OCI-LY7 (cell line): ENCODE data around the gene NHS. TPM values are rescaled to one million over a fixed set of nuclear protein-coding genes. Genes with fewer than 3 reads are reported as not detected.

Source experiments
- BruUV-seq: library from RNA; stranded (reverse); fragments of 400-500 nt; replicated peaks from 2 replicates; lab custom pipeline; 2021; lab: Mats Ljungman, UMichigan
- CTCF ChIA-PET: fragments of 300-600 bp; sonication (Branson Sonifier 250); formaldehyde crosslinking; loops from one replicate; lab custom pipeline; 2022; ENCODE audit warnings: antibody characterized with exemption; ENCODE audit not compliant: unreplicated experiment; lab: Charles Lee
- POLR2A ChIA-PET: fragments of 300-600 bp; sonication (Branson Sonifier 250); formaldehyde crosslinking; loops from one replicate; lab custom pipeline; 2022; ENCODE audit warnings: antibody characterized with exemption; lab: Charles Lee
- DNase-seq: peaks from one replicate; pipeline ENCODE4 v3.0.0-alpha.2; 2015; ENCODE audit warnings: low spot score
- H2AFZ ChIP-seq: fragments of 200-600 bp; sonication (generic), shearing (Covaris generic); 2 replicates; pipeline ENCODE4 v1.6.1; 2014; ENCODE audit warnings: mild to moderate bottlenecking, antibody characterized with exemption, low read length, moderate library complexity
- H3K27ac ChIP-seq: fragments of 200-600 bp; sonication (generic); 2 replicates; pipeline ENCODE4 v1.5.1; 2014; ENCODE audit warnings: mixed run types, low read depth, mild to moderate bottlenecking, moderate library complexity, low read length, inconsistent platforms; ENCODE audit not compliant: poor library complexity, severe bottlenecking
- H3K36me3 ChIP-seq: fragments of 200-600 bp; sonication (generic); 2 replicates; pipeline ENCODE4 v1.6.1; 2014; ENCODE audit warnings: mild to moderate bottlenecking, antibody characterized with exemption, low read length, moderate library complexity, mixed read lengths; ENCODE audit not compliant: insufficient read depth
- H3K4me1 ChIP-seq: fragments of 200-600 bp; sonication (generic); 2 replicates; pipeline ENCODE4 v1.5.1; 2014; ENCODE audit warnings: mild to moderate bottlenecking, low read length; ENCODE audit not compliant: insufficient read depth, poor library complexity, severe bottlenecking
- H3K4me2 ChIP-seq: fragments of 200-600 bp; sonication (generic); 2 replicates; pipeline ENCODE4 v1.6.1; 2014; ENCODE audit warnings: mild to moderate bottlenecking, low read length
- H3K4me3 ChIP-seq: fragments of 200-600 bp; sonication (generic); 2 replicates; pipeline ENCODE4 v1.5.1; 2014; ENCODE audit warnings: mild to moderate bottlenecking, low read depth, low read length; ENCODE audit not compliant: poor library complexity, severe bottlenecking
- H3K79me2 ChIP-seq: fragments of 200-600 bp; sonication (generic); 2 replicates; pipeline ENCODE4 v1.6.1; 2016; ENCODE audit warnings: low read depth, mild to moderate bottlenecking, low read length, moderate library complexity, mixed read lengths; ENCODE audit not compliant: insufficient read depth
- H3K9me2 ChIP-seq: fragments of 200-600 bp; sonication (generic); 2 replicates; pipeline ENCODE4 v1.6.1; 2016; ENCODE audit warnings: mild to moderate bottlenecking, low read length, mixed read lengths; ENCODE audit not compliant: insufficient read depth
- H3K9me3 ChIP-seq: fragments of 200-600 bp; sonication (generic); 2 replicates; pipeline ENCODE4 v1.6.1; 2014; ENCODE audit warnings: mild to moderate bottlenecking, mixed run types, low read length, mixed read lengths
- H4K20me1 ChIP-seq: fragments of 200-600 bp; sonication (generic); 2 replicates; pipeline ENCODE4 v1.6.1; 2014; ENCODE audit warnings: mild to moderate bottlenecking, antibody characterized with exemption, low read length, moderate library complexity, mixed read lengths; ENCODE audit not compliant: insufficient read depth
- CTCF ChIP-seq: fragments of 200-600 bp; sonication (generic); conservative IDR thresholded peaks from 2 replicates; pipeline ENCODE4 v1.5.1; 2014; ENCODE audit warnings: mild to moderate bottlenecking, antibody characterized with exemption, low read length, moderate library complexity, mixed read lengths
- EZH2phosphoT487 ChIP-seq: fragments of 200-600 bp; sonication (generic); IDR thresholded peaks from 2 replicates; pipeline ENCODE4 v1.6.1; 2018; ENCODE audit warnings: low read depth, borderline replicate concordance, mild to moderate bottlenecking, mixed run types, antibody characterized with exemption, low read length, moderate library complexity, mixed read lengths
- intact Hi-C: fragments of 100-400 bp; cut with micrococcal nuclease; formaldehyde crosslinking; loops from one replicate; pipeline ENCODE4 v1.10.0; 2022; ENCODE audit not compliant: unreplicated experiment
- total RNA-seq, 2 experiments: library from RNA; depleted of rRNA in 1 of 2; stranded (reverse); fragments of >200 nt in 1 of 2; shearing (Covaris generic) in 1 of 2; gene quantifications; 2 replicates each; pipeline ENCODE4 v1.2.3, GENCODE V29; 2014 to 2022

Gene NHS
- total RNA-seq, 2 experiments from 2014 or later, result not detected

- Histone ChIP-seq H3K4me1 (no peaks in the 10 kb centered on the region), H4K20me1 (no peaks in the 10 kb centered on the region), H3K36me3 (no peaks in the 10 kb centered on the region), H2AFZ (no peak overlapping the region), H3K27ac (no peak overlapping the region), H3K4me2 (no peak overlapping the region), H3K4me3 (no peak overlapping the region), H3K79me2 (no peaks in the 10 kb centered on the region), H3K9me2 (no peaks in the 10 kb centered on the region), H3K9me3 (no peaks in the 10 kb centered on the region)
- intact Hi-C loops, result no loop called here
- POLR2A ChIA-PET, result no interaction called here
- no peak for DNase-seq
- TF ChIP-seq CTCF, result no peak
- TF ChIP-seq EZH2phosphoT487, result no peak
- CTCF ChIA-PET, result no interaction called here
- BruUV-seq, result no TSS peak
Observed at GRCh38 chrX:17718649-17719165, 343.7 kb downstream of the NHS start.

GRCh38 chrX:17719711-17720110 is 344.7 kb downstream of the NHS start:
- no peak overlapping the region for H3K4me3 ChIP-seq
- H4K20me1 ChIP-seq, result no peaks in the 10 kb centered on the region
- no peak overlapping the region for H2AFZ ChIP-seq
- no peak for DNase-seq
- no peaks in the 10 kb centered on the region for H3K9me2 ChIP-seq
- no peak overlapping the region for H3K4me2 ChIP-seq
- ChIA-PET POLR2A (no interaction called here), CTCF (no interaction called here)
- no peaks in the 10 kb centered on the region for H3K79me2 ChIP-seq
- H3K27ac ChIP-seq, result no peak overlapping the region
- no TSS peak for BruUV-seq
- TF ChIP-seq CTCF, result no peak
- no peak for TF ChIP-seq EZH2phosphoT487
- H3K4me1 ChIP-seq, result no peaks in the 10 kb centered on the region
- H3K36me3 ChIP-seq, result no peaks in the 10 kb centered on the region
- intact Hi-C loops, result no loop called here
- no peaks in the 10 kb centered on the region for H3K9me3 ChIP-seq

GRCh38 chrX:17721715-17722114 is 346.7 kb downstream of the NHS start:
- Histone ChIP-seq H2AFZ (no peak overlapping the region), H3K4me2 (no peak overlapping the region), H3K4me1 (no peaks in the 10 kb centered on the region), H3K9me2 (no peaks in the 10 kb centered on the region), H4K20me1 (no peaks in the 10 kb centered on the region), H3K9me3 (no peaks in the 10 kb centered on the region), H3K27ac (no peak overlapping the region), H3K79me2 (no peaks in the 10 kb centered on the region), H3K4me3 (no peak overlapping the region), H3K36me3 (no peaks in the 10 kb centered on the region)
- POLR2A ChIA-PET, result no interaction called here
- no peak for DNase-seq
- BruUV-seq, result no TSS peak
- TF ChIP-seq EZH2phosphoT487, result no peak
- no peak for TF ChIP-seq CTCF
- CTCF ChIA-PET, result no interaction called here
- intact Hi-C loops, result no loop called here
